Smooth muscle cell (in vitro differentiated cells): Measurements from ENCODE around the gene GPRC5C. TPM values are rescaled to one million over a fixed set of nuclear protein-coding genes. Genes with fewer than 3 reads are reported as not detected.
A peak's percentile ranks its signal among the peaks of the same experiment; 100 is the strongest.

Source experiments
- DNase-seq: peaks from one replicate; lab custom pipeline; 2025; ENCODE audit not compliant: unreplicated experiment; lab: John Stamatoyannopoulos, UW
- H2AFZ ChIP-seq: fragments of 200-600 bp; sonication (generic); 2 replicates; pipeline ENCODE4 v1.6.0; 2016; ENCODE audit warnings: antibody characterized with exemption, low read depth, mild to moderate bottlenecking
- H3F3A ChIP-seq: fragments of 200-600 bp; sonication (generic); 2 replicates; pipeline ENCODE4 v1.6.0; 2017; ENCODE audit warnings: antibody characterized with exemption, low read depth
- H3K27ac ChIP-seq: fragments of 200-600 bp; sonication (generic); 2 replicates; pipeline ENCODE4 v1.5.1; 2016; ENCODE audit warnings: low read depth, mild to moderate bottlenecking
- H3K27me3 ChIP-seq: fragments of 200-600 bp; sonication (generic); 2 replicates; pipeline ENCODE4 v1.6.1; 2016; ENCODE audit warnings: low read depth, mild to moderate bottlenecking
- H3K36me3 ChIP-seq: fragments of 200-600 bp; sonication (generic); 2 replicates; pipeline ENCODE4 v1.5.1; 2016; ENCODE audit warnings: low read depth
- H3K4me1 ChIP-seq: fragments of 200-600 bp; sonication (generic); 2 replicates; pipeline ENCODE4 v1.5.1; 2016; ENCODE audit warnings: low read depth
- H3K4me2 ChIP-seq: fragments of 200-600 bp; sonication (generic); 2 replicates; pipeline ENCODE4 v1.6.0; 2016; ENCODE audit warnings: mild to moderate bottlenecking
- H3K4me3 ChIP-seq: fragments of 200-600 bp; sonication (generic); 2 replicates; pipeline ENCODE4 v1.5.1; 2016; ENCODE audit warnings: mild to moderate bottlenecking
- H3K79me2 ChIP-seq: fragments of 200-600 bp; sonication (generic); 2 replicates; pipeline ENCODE4 v1.6.0; 2016; ENCODE audit warnings: low read depth, mild to moderate bottlenecking
- H3K9ac ChIP-seq: fragments of 200-600 bp; sonication (generic); 2 replicates; pipeline ENCODE4 v1.6.0; 2016; ENCODE audit warnings: low read depth
- H3K9me3 ChIP-seq: fragments of 200-600 bp; sonication (generic); replicated peaks from 2 replicates; pipeline ENCODE4 v1.5.1; 2016; ENCODE audit warnings: low read depth
- H4K20me1 ChIP-seq: fragments of 200-600 bp; sonication (generic); 2 replicates; pipeline ENCODE4 v1.6.0; 2016; ENCODE audit warnings: low read depth
- WGBS: methylation state at CpG from one replicate; pipeline ENCODE4 v1.1.7; 2016; ENCODE audit warnings: low lambda C conversion rate; 5-methylcytosine and 5-hydroxymethylcytosine counted together
- polyA plus RNA-seq: library from polyadenylated mRNA; unstranded; fragments of >200 nt; fragmentation: Nextera tagmentation; extraction: Ambion mirVana; gene quantifications from 2 replicates; pipeline ENCODE4 v1.2.1, GENCODE V29; 2016
- total RNA-seq: library from RNA; depleted of rRNA; stranded (reverse); fragments of >200 nt; gene quantifications from 2 replicates; pipeline ENCODE4 v1.2.3, GENCODE V29; 2014
- TF ChIP-seq, protein P1 (sequence below): fragments of 200-600 bp; sonication (generic); IDR thresholded peaks from 2 replicates; pipeline ENCODE4 v1.5.1; 2017; ENCODE audit warnings: borderline replicate concordance, mild to moderate bottlenecking, antibody characterized with exemption; ENCODE audit not compliant: insufficient read depth, poor library complexity, severe bottlenecking

GPRC5C gene
- total and polyA plus RNA-seq, 2 experiments from 2014 or later = 64.5 to 96.9 TPM

DNA sequence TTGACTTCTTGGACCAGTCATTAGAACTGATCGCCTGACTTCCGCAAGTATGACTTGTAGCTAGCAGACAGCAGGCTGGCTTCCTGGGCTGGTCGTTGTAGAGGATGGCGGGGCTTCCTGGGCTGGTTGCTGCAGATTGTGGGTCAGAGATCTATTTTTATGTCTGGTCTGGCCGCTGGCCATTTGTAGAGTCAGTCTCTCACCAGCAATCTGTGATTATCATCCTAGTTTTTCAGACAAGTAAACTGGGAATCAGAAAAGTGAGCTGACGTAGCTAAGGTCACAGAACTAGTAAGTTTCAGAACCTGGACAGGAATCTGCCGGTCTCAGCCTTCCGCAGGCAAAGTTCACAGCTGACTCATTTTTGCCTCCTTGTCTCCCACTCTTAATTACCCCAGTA is 45.5 kb upstream of the GPRC5C start:
- Histone ChIP-seq H3K27me3 (no peaks in the 10 kb centered on the region), H3K4me1 (peaks cover 13% of the 10 kb centered on the region), H4K20me1 (no peaks in the 10 kb centered on the region), H3F3A (peaks cover 5% of the 10 kb centered on the region), H3K9me3 (no peaks in the 10 kb centered on the region), H2AFZ (no peak overlapping the region), H3K4me3 (no peak overlapping the region), H3K36me3 (no peaks in the 10 kb centered on the region), H3K4me2 (peak overlapping the region; percentile 38), H3K9ac (no peak overlapping the region), H3K79me2 (no peaks in the 10 kb centered on the region), H3K27ac (peak overlapping the region; percentile 49)
- WGBS = 34% methylated on average over 8 of the region's 8 CpGs
- no peak for DNase-seq
- TF ChIP-seq, protein P1, sequence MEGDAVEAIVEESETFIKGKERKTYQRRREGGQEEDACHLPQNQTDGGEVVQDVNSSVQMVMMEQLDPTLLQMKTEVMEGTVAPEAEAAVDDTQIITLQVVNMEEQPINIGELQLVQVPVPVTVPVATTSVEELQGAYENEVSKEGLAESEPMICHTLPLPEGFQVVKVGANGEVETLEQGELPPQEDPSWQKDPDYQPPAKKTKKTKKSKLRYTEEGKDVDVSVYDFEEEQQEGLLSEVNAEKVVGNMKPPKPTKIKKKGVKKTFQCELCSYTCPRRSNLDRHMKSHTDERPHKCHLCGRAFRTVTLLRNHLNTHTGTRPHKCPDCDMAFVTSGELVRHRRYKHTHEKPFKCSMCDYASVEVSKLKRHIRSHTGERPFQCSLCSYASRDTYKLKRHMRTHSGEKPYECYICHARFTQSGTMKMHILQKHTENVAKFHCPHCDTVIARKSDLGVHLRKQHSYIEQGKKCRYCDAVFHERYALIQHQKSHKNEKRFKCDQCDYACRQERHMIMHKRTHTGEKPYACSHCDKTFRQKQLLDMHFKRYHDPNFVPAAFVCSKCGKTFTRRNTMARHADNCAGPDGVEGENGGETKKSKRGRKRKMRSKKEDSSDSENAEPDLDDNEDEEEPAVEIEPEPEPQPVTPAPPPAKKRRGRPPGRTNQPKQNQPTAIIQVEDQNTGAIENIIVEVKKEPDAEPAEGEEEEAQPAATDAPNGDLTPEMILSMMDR = no peak

DNA sequence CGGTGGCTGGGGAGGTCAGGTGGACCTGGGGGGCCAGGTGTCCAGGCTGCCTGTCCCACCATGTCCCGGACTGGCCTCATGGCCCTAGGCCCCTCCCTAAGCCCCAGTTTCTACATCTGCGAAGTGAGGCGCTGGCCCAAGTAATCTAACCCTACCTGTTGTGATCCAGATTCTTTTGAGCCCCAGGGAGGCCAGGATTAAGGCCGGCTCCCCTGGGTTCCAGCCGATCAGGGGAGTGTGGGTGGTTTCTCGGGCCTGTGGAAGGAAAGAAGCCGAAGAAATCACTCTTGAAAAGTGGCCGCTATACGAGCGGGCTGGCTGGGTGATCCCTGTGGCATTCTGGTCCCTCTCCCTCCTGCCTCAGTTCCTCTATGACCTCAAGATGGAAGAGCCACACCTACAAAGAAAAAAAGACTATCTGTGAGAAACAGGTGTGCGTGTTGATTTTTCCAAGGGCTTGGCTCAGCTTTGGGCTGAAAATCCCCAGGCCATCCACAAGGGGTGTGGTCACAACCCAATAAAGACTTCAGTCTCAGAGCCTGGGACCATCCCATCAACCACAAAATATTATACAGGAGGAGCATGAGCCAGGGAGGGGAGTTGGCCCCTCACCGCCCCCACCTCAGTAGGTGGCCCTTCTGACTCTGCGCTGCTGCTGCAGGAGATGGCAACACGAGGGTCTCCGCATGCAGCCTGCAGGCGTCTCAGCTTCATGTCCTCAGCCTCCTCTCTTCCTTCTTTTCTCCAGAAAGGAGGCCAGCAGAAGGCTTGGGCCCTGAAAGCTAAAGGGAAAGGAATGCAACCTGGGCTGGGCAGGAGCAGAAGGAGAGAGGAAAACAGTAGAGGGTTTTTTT is 44.3 kb upstream of the GPRC5C start:
- H3K36me3 ChIP-seq = no peaks in the 10 kb centered on the region
- 88% methylated on average over 17 of the region's 17 CpGs for WGBS
- no peaks in the 10 kb centered on the region for H3K79me2 ChIP-seq
- no peaks in the 10 kb centered on the region for H4K20me1 ChIP-seq
- no peak overlapping the region for H2AFZ ChIP-seq
- peaks cover 15% of the 10 kb centered on the region for H3K4me1 ChIP-seq
- H3F3A ChIP-seq = peaks cover 5% of the 10 kb centered on the region
- no peak overlapping the region for H3K4me3 ChIP-seq
- no peaks in the 10 kb centered on the region for H3K27me3 ChIP-seq
- no peak overlapping the region for H3K9ac ChIP-seq
- TF ChIP-seq, protein P1 = no peak
- H3K27ac ChIP-seq = no peak overlapping the region
- no peak overlapping the region for H3K4me2 ChIP-seq
- no peaks in the 10 kb centered on the region for H3K9me3 ChIP-seq
- no peak for DNase-seq

DNA sequence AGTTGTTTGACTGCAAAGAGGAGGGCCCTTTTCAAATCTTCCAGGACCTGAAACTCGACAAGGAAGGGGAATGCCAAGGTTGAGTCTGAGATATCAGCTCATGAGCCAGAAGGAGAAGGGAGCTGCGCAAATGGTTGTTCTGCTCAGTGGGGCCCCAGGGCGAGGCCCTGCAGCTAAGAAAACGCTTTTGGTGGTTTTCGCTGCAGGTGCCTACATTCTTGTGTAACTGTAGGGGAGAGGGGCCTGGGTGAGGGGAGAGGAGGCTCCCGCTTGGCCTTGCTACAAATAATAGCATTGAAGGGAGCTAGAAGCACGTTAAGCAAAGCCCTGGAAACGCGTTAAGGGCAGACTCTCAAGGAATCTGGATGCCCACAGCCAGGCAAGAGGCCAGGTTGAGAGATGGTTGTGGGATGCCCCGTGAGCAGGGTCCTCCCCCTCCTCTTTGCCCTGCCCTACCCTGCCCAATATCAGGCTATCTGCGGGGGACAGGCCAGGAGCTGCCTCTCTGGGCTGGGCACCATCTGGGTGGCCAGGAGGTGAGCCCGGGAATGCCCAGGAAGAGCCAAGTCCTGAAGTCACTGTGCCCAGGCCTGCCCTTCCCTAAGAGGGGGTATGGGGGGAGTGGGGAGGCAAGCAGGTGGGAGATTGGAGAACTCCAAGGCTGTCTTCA is 42.7 kb upstream of the GPRC5C start:
- Histone ChIP-seq H3K4me1 (peaks cover 15% of the 10 kb centered on the region), H3K27me3 (no peaks in the 10 kb centered on the region), H3K9ac (no peak overlapping the region), H2AFZ (no peak overlapping the region), H3K4me3 (no peak overlapping the region), H3K4me2 (no peak overlapping the region), H4K20me1 (no peaks in the 10 kb centered on the region), H3K9me3 (no peaks in the 10 kb centered on the region), H3K27ac (no peak overlapping the region), H3K79me2 (no peaks in the 10 kb centered on the region), H3K36me3 (no peaks in the 10 kb centered on the region), H3F3A (peaks cover 9% of the 10 kb centered on the region)
- TF ChIP-seq, protein P1 = no peak
- no peak for DNase-seq
- 83% methylated on average over 11 of the region's 12 CpGs for WGBS
